Neural progenitor cell (in vitro differentiated cells): ENCODE results near the gene MPZL3.

Experiments used
- EZH2 ChIP-seq: fragments of 200-600 bp; sonication (generic); IDR thresholded peaks from 2 replicates; pipeline ENCODE4 v1.6.1; 2017; ENCODE audit warnings: antibody characterized with exemption, mild to moderate bottlenecking, moderate library complexity
- TF ChIP-seq, protein P1 (sequence below): fragments of 200-600 bp; sonication (generic); IDR thresholded peaks from 2 replicates; pipeline ENCODE4 v1.5.1; 2017; ENCODE audit warnings: antibody characterized with exemption, mild to moderate bottlenecking

DNA sequence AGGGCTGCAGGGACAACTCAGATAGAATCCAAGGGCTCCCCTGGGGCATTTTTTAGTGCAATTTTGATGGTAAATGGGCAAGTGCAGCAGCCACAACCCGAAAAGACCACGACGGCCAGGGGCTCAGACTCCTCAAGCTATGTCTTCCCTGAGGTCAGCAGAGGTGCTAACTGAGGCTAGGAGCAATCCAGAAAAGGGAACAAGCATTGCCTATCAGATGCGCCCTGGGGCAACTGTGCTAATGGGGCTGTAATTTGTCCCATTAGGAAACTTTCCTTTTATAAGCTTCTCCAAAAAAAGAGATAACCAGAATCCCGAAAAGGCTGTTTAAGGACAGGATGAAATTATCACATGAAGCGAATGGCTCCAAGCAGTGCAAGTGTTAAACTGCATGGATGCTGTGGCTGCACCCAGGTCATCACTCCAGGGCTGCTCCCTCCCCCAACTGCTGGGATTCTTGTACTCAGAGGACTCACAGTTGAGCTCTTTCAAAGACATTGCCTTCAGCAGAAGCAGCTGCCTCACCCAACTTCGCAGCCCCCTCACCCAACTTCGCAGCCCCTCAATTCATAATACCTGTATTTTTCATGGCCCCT is 49.5 kb upstream of the MPZL3 start:
- TF ChIP-seq, protein P1, sequence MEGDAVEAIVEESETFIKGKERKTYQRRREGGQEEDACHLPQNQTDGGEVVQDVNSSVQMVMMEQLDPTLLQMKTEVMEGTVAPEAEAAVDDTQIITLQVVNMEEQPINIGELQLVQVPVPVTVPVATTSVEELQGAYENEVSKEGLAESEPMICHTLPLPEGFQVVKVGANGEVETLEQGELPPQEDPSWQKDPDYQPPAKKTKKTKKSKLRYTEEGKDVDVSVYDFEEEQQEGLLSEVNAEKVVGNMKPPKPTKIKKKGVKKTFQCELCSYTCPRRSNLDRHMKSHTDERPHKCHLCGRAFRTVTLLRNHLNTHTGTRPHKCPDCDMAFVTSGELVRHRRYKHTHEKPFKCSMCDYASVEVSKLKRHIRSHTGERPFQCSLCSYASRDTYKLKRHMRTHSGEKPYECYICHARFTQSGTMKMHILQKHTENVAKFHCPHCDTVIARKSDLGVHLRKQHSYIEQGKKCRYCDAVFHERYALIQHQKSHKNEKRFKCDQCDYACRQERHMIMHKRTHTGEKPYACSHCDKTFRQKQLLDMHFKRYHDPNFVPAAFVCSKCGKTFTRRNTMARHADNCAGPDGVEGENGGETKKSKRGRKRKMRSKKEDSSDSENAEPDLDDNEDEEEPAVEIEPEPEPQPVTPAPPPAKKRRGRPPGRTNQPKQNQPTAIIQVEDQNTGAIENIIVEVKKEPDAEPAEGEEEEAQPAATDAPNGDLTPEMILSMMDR: no peak
- no peak for TF ChIP-seq EZH2
